Measurements from ENCODE around the gene FTCDNL1.

Gene FTCDNL1

DNA sequence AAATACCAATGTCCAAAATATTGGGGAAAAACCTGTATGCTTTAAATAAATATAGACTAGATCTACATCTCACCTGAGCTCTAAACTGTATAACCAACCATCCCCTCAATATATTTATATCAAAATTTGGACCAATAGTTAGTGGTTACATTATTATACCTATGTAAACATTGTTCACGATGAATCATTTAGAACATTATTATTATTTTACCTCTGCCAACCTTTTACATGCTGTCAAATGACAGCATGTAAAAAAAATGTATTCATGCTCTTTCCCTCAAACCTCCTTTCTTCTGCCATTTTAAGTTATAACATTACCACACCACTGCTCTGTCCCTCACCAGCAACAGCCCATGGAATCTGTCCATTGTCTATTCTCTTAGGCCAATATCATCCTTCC lies 9.6 kb downstream of the FTCDNL1 start:
- no peak for DNase-seq

DNA sequence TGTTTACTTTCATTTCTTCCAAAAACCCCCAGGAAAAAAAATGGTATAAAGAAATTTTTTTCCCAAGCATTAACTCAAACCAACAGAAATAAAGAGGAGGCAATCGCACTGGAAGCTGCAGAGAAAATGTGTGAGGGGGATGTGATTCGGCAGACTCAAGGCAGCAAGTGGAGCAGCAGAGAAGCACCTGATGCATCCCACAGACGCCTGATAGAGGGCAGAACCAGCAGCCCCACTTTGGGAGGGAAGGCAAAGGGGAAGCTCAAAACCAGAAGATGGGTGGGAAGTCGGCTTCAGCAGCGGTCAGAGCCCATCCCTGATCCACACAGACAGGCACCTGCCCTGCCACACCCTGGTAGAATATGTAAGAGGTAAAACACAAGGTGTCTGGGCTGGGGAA lies 12.6 kb downstream of the FTCDNL1 start:
- no peak for DNase-seq

DNA sequence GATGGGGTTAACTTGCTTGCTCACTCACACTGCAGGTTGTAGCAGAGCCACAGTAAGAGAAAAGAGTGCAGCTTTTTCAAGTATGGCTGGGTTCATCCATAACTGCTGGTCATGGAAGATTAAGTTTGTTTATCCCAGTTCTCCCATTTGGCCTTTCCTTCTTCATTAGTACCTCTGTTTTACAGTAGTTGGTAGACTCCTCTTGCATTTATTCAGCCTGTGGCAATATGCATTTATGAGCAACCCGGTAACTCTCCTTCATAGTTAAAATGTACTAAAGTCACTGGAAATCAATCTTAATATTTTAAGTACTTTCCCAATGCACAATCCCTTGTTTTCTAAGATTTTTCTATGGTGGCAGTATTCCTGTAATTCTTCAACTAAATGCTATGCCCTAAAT lies 14.0 kb downstream of the FTCDNL1 start:
- no peak for DNase-seq

DNA sequence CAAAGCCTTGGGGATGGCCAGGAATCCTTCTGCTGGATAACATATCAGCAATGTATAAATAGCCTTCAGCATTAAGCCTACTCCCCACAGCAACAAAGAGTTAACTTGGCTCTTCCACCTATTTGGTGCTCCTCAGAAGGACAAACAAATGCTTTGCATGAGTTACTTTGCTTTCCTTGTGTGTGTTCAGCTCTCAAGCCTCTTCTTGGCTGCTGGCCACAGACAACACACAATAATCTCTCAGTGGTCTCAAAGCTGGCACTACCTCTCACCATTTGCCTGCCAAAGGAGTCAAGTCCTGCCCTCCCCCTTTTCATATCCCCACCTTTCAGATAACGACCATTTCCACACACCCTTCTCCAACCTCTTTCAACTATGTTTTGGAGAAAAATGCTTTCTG lies 17.5 kb downstream of the FTCDNL1 start:
- peak; percentile 44 for DNase-seq

DNA sequence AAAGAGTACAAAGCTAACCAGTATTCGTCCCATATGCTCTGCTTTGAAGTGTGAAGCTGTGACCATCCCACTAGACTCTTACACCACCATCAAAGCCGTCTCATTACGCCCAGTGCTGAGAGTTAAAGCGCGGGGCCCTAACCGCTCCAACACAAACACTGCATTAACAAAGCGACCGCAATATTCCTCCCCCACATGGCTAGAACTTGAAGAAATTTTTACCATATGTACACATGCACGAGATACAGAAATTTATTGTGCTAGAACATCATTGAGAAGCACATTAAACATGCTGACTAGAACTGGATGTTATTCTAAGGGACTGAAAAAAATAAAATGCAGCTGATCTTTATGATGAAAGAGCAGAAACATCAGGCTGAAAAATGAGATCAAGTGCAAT lies 20.5 kb downstream of the FTCDNL1 start:
- DNase-seq = no peak

DNA sequence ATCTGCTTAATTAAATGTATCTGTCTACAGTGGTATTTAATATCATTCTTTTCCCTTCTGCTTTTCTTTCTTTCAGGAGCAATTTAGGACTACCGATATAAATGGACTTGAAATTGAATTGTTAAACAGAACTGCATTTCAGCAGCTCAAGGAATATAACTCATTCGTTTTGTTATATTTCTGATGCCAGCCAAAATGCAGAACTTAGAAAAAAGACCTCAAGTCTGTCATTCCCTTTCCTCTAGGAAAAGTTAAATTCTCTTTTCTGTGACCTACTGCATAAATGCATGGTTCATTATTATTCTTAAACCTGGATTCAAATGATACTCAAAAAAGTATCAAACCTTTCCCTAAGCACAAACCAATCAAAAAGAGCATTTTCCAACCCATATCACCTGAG lies 21.4 kb downstream of the FTCDNL1 start:
- no peak for DNase-seq

DNA sequence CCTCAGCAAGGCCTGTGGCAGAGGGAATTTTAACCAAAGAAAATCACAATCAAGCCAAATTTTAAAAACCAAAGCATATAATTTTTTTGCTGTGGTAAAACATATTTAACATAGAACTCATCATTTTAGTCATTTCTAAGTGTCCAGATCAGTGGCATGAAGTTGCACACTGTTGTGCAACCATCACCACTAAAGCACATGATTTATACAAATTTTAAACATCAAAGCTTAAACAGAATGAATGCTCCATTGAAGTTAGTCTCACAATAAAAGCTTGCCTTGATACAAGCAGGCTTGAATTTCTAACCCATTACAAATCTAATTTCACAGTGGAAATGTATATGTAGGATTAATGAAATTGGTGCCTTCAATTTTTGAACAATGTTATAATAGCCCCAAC lies 31.2 kb downstream of the FTCDNL1 start:
- no peak for DNase-seq

DNA sequence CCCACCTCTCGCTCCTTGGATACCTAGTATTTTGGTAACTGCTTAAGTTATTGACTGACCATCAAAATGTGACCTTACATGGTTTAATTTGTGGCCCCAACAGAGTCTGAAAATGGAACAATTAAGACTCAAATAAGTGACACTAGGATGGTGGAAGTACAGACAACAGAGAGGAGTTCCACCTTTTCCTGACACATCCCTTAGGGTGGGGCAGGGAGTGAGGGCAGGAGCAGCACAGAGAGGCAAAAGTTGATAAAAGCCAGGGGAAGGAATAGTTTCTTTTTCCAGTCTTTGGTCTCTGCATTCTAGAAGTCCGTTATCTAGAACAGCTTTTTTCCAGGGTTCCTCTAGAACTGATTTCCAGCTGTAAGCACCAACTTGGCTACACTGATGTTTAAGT lies 32.2 kb downstream of the FTCDNL1 start:
- no peak for DNase-seq

DNA sequence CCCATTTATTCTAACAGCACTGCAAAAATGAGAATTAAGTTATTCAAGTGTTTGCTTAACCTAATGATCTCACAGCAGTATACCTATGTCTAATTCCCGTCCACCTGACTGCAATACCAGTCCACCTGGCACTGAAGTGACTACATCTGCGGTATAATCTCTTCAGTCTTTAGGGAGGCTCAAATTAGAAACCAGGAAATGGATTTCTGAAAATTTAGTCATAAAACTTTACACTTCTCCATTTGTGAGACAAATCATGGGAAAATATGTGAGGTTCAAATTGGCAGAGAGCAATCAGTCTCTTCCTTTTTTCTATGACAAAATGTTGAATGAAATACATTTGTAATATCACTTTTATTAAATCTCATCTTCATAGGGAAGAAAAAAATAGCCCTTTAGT lies 33.0 kb downstream of the FTCDNL1 start:
- peak; percentile 1 for DNase-seq

DNA sequence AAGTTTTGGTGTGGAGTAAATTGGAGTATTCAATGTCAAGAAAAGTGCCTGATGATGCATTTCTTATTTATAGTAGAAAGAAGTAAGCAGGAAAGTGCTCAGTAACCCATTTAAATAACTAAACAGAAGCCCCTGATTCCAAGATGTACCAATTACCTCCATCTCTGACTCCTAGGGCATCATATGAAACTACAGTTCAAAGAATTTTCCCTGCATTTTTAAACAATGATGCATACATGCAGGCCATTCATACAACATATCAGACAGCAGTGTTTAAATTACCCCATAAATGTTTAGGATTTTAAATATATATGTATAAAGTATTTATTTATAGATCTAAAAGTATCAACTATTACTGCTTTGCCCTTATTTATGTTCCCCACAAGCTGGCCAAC lies 36.2 kb downstream of the FTCDNL1 start:
- no peak for DNase-seq

DNA sequence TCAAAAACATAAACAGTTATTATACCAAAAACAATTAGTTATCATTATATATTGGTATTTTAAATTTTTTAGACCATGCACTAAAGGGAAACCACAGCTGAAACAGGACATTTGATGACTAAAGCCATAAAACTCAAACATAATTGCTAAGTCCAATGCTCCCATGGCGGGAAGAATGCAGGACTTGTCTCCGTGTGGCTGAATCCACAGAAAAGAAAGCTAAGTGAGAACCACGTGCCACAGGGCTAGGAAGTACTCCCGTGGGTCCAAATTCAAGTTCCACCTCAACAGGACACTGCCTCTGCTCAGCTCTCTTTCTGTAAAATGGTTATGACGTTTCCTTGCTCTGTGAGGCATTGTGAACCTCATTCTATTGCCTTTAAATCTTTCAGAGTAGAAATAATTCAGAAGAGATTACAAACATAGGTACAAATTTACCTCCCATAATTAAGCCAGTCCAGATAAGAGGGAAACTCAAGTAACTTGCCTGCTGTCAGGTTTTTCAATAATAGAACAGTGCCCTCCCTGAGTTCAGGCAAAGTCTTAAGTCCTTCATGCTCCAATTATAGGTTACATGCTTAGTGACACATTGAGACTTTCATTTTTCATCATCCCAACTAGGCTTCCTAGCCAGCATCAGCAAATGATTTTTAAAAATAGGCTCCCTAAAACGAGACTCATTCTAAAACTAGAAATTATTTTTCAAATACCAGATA lies 36.7 kb downstream of the FTCDNL1 start:
- no peak for DNase-seq

DNA sequence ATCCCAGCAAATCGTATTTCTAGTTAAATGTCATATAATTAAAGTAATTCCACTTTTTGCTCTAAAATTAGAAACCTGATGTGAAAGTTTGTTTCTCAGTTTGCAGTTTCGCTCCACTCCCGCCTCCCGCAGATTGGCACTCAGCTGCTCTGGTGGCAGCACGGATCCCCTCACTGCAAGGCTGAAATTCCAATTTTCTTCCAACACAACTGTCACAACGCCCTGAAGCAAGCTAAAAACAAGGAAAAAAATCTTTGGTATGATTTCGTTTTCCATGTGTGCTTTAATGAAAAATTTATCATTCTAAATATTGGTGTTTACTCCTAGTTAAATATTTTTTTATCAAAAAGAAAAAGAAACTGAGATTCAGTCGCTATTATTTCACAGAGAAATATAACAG lies 38.5 kb downstream of the FTCDNL1 start:
- no peak for DNase-seq

DNA sequence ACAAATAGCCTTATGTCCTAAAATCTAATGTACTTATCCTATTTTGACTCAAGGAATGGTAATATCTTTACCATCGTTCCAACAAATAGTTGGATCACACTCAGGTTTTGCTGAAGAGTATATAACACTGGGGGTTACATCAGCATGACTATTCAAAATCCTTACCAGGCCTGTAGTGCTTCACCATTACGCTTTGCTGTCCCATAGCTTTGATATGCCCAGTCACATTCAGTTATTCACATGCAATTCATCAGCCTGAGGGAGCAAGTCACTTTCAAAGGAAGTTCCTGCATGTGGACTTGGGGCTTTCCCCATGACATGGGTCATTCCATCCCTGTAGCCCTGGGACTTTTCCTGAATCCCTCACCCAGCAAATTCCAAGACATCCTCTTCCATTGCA lies 39.6 kb downstream of the FTCDNL1 start:
- no peak for DNase-seq

DNA sequence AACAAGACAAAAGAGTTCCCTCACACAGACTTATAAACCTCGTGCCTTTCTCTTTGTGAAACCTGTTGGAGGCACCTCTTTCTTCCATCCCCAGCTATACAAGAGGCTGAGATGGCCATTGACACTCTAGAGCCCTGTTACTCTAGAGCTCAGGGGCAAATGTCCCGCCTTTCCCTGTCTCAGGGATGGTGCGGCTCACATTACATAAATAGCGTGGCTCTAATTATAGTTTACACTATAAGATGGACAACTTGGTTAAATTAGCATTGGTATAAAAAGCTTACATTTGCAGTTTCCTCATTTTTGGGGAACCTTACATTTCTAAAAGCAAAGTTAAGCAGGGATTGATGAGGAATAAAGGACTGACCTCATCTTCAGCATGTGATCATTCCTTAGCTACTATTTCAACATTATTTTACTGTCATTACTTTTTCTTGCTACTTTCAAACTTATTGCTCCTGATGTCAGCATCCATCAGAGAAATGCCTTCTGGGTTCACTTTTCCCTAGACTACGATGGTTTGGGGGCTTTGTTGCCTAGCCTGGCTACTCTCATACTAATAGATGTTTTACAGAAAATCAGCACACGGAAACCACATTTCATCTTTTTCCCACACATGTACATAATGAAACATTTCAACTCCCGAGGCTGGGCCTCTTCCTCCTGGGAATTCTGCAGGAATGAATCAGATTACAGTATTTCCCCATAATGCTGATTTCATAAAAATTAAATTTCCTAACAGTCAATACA lies 40.4 kb downstream of the FTCDNL1 start:
- no peak for DNase-seq

DNA sequence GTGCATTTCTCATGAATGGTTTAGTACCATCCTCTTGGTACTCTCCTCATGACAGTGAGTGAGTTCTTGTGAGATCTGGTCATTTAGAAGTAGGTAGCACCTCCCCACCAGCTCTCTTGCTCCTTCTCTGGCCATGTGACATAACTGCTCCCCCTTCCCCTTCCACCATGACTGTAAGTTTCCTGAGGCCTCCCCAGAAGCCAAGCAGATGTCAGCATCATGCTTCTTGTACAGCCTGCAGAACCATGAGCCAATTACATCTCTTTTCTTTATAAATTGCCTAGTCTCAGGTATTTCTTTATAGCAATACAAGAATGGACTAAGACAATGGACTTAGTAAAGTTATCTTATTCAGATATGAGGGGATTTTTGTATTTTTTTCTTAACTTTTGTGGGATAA lies 43.0 kb downstream of the FTCDNL1 start:
- no peak for DNase-seq

DNA sequence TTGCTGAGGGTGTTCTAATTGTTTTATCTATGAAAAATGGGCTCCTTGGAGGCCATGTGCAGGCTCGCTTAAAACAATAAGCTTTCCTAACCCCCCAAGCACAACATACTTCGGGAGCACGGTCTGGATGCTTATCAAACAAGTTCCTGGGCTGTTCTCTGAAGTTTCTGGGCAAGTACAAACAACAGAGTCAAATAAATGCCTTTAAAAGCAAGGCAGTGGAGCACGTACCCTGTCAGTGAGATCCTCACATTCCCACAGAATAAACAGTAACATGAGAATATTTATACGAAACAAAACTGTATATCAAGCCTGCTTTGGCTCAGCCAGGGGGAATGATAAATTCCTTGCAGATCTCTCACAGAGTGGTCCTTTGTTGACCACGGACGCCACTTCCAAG lies 44.8 kb downstream of the FTCDNL1 start:
- DNase-seq = no peak

DNA sequence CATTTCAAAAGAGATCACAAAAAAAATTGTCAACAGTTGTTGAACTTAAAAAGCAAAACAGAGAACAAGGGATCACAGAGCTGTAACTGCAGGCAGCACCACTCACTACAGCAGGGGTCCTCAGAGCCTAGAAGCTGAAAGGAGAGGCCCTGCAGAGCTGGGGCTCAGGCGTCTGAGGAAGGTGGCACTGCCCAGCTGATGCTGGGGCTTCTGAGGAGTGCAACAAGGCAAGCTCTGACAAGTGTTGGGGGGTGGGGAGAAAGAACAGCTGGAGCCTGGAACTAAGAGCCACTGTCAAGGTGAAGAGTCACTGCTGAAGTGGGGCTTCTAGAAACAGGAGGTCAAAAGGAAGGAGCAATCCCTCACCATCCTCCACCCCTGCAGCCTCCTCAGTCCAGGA lies 46.2 kb downstream of the FTCDNL1 start:
- peak; percentile 2 for DNase-seq

DNA sequence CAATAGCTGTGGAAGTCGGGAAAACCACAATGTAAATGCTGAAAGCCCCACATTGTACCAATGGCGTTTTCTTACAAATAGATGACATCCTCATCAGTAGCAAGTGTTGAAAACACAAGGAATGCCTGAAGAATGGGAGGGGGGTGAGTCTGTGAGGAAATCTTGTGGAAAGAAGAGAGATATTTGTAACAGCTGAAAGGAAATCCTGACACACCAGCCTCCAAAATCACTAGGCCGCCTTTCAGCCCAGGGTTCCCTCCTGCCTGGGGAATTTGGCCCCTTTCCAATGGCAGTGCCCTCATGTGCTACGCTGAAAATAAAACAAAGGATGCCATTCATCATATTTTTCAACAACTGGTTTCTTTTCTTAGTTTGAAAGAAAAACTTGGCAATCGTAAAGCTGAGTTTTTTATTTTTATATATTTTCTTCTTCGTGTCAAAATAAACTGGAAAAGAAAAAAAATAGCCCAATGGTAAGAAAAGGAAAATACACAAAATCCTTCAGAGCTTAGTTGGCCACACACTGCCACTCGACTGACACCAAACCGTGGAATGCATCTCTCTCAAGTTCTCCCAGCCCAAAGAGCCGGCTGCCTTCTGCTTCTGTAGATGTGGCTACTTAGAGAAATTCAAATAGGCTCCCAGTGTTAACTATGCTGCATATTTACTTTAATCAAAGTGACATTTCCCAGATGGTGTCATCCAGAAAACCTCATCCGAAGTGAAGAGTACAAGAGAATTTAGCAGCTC lies 52.0 kb downstream of the FTCDNL1 start:
- peak; percentile 3 for DNase-seq

DNA sequence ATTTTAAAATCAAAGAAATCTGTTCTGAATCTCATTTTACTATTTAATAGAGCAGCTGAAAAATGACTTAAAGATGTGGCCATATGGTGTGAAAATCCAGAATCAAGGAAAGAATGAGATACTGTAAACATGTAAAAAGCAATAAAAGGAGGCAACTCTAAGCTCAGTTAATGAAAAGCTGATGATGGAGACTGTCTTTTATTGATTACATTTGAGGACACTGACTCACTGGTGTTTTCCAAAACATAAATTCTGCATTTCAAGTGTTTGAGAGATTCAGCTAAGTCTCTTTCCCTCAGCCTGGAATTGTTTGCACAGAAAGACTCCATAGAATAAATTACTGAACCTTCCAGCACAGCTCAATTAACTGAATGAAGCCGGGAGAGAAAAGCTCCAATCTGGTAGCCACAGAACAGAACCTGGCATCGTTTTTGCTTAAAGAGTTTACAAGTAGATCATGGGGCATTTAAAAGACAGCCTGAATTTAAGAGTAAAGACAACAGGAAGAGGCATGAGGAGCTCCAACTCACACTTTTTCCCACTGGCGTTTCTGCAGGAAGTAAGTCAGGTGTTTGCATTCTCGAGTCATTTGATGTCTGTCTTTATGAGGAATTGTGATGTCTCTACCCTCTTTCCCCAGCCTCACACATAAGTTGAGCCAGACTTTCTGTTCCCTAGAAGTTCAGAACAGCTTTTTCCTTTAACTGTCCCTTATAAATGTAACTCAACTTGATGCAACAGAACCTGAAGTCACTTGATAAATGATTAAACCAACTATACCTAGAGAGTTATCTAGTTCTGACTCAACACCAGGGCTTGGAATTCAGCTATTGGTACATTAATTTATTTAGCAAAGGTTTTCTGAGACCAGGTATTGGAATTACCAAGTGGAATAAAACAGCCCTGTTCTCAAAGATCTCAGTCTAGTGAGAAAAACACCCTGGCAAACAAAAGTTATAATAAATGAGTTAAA lies 53.3 kb downstream of the FTCDNL1 start:
- DNase-seq = no peak

DNA sequence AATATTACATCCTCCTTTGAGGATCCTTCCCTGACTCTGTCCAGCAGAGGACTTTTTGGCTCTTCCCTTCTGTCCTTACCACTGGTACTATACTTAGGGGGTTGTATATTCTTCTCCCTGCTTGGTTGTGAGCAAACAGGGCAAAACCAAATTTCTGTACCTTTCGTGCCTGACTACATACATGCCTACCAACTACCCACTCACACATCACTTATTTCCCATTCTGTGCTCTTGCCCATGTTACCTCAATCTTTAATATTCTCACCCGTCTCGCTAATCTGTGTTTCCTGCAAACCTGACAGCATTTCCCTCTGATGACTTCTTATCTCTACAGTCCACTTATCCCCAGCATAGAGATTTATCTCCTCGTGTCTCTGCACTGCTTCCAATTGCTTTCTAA lies 58.6 kb downstream of the FTCDNL1 start:
- no peak for DNase-seq

DNA sequence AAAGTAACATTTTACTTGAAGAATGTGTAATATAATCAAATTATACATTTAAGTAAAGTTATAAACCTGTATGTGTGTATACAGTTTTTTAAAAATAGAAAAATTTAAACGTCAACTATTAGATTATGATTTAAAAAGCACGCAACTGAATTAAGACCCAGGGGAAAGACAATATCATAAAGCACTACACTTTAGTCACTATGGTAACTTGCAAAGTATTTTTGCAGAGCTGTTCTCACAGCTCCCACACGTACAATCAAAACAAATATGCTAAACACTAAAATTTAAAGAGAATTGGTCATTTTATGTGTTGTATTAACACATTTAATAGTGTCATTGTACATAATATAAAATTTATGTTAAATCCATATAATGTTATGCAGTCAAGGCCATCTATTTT lies 59.7 kb downstream of the FTCDNL1 start:
- no peak for DNase-seq

DNA sequence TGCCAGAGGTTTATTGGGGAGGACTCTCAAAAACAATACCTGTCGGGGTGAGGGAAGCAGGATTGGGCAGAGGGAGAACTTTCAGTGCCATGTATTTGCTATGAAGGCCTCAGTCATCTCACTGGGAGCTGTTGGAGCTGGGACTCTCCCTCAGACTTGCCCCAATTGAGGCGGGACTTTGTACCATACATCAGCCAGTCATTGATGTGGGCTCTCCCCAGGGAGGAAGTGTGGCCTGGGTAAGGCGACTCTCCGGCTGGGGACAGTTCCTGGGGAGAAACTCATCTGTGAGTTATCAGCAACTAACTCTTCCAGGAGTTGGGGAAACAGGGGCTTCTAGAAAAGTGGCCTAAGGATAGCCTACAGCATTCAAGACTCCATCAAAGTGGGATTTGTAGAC lies 66.5 kb downstream of the FTCDNL1 start:
- DNase-seq = no peak

DNA sequence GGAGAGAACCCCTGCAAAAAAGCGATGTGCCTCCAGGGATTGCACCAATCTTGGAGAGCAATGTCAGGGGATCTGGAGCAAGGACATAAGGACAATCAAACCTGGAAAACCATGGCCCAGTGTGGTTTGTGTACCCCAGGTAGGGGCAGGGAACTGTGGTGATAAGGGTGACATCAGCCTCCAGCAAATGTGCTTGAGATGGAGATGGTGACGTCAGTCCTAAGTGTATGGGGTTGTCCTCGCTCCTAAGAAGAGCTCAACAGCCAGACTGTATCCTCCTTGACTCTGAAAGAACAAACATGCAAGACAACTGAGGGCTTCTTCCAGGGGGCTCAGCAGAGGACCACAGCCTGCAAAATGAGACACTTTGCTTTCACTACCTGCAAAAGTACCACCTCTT lies 71.4 kb downstream of the FTCDNL1 start:
- DNase-seq = no peak

Measured in COR-L47 (cell line).